Vagina (tissue), 2 donors: ENCODE data around the gene PGBD5. TPM values are rescaled to one million over a fixed set of nuclear protein-coding genes. Genes with fewer than 3 reads are reported as not detected.

ENCODE experiments used
- DNase-seq, 2 donors: peaks; one replicate each; pipeline ENCODE4 v3.0.0-alpha.2; 2017; ENCODE audit errors: extremely low spot score in 2 of 2
- H3K27ac ChIP-seq: fragments of 200-600 bp; sonication (generic); one replicate; pipeline ENCODE4 v1.5.1; 2019
- H3K27me3 ChIP-seq: fragments of 200-600 bp; sonication (generic); one replicate; pipeline ENCODE4 v1.5.1; 2019
- H3K36me3 ChIP-seq, 2 donors: fragments of 200-600 bp; sonication (generic); one replicate each; pipeline ENCODE4 v1.5.1; 2017 to 2019
- H3K4me1 ChIP-seq: fragments of 200-600 bp; sonication (generic); one replicate; pipeline ENCODE4 v1.5.1; 2019
- H3K4me3 ChIP-seq, 2 donors: fragments of 200-600 bp; sonication (generic); 1 replicate in 1 of 2; 2 replicates in 1 of 2; pipeline ENCODE4 v1.5.1; 2016 to 2019
- H3K9me3 ChIP-seq: fragments of 200-600 bp; sonication (generic); one replicate; pipeline ENCODE4 v1.5.1; 2019
- CTCF ChIP-seq, 3 experiments: fragments of 450-650 bp in 2 of 3; fragments of 200-600 bp in 1 of 3; sonication (generic) in 1 of 3; IDR thresholded peaks; one replicate each; pipeline ENCODE4 v1.5.1; 2017 to 2019; ENCODE audit warnings: antibody characterized with exemption in 3 of 3, mild to moderate bottlenecking in 2 of 3, moderate library complexity in 2 of 3
- POLR2A ChIP-seq, 2 donors: fragments of 450-650 bp; IDR thresholded peaks; one replicate each; pipeline ENCODE4 v1.6.1; 2017; ENCODE audit warnings: antibody characterized with exemption in 2 of 2, mild to moderate bottlenecking in 2 of 2, moderate library complexity in 2 of 2
- POLR2AphosphoS5 ChIP-seq, 2 donors: sonication (generic); formaldehyde crosslinking; IDR thresholded peaks; one replicate each; pipeline ENCODE4 v1.9.0; 2017; ENCODE audit warnings: antibody characterized with exemption in 2 of 2, mild to moderate bottlenecking in 2 of 2, low read depth in 1 of 2; ENCODE audit not compliant: insufficient read depth in 1 of 2
- intact Hi-C: fragments of 100-400 bp; cut with DNase I; formaldehyde crosslinking; loops from one replicate; pipeline ENCODE4 v1.15.1; 2023
- total RNA-seq: library from RNA; depleted of rRNA; stranded (reverse); fragments of >200 nt; gene quantifications from one replicate; pipeline ENCODE4 v1.2.3, GENCODE V29; 2016

The PGBD5 gene
- total RNA-seq, 1 donor from 2014 or later, result 0.98 TPM

GRCh38 chr1:230303822-230304221 lies 122.3 kb downstream of the PGBD5 start:
- intact Hi-C loops, result no loop called here
- H3K4me1 ChIP-seq, result peaks cover 7% of the 10 kb centered on the region
- H3K27me3 ChIP-seq, result no peaks in the 10 kb centered on the region
- TF ChIP-seq POLR2A (IDR thresholded peaks at IDR 0.05), result no peak
- TF ChIP-seq CTCF (IDR thresholded peaks at IDR 0.05), result no peak
- no peak for TF ChIP-seq POLR2AphosphoS5 (IDR thresholded peaks at IDR 0.05; ENCODE audit: insufficient read depth in 1 of 2, low read depth in 1 of 2)
- H3K4me3 ChIP-seq, result no peak overlapping the region
- H3K36me3 ChIP-seq, result no peaks in the 10 kb centered on the region
- H3K9me3 ChIP-seq, result no peaks in the 10 kb centered on the region
- H3K27ac ChIP-seq, result no peak overlapping the region
- no peak for DNase-seq

- Histone ChIP-seq H3K9me3 (no peaks in the 10 kb centered on the region), H3K27me3 (no peaks in the 10 kb centered on the region), H3K4me1 (peaks cover 7% of the 10 kb centered on the region), H3K27ac (no peak overlapping the region), H3K4me3 (no peak overlapping the region), H3K36me3 (no peaks in the 10 kb centered on the region)
- TF ChIP-seq POLR2AphosphoS5 (IDR thresholded peaks at IDR 0.05; ENCODE audit: insufficient read depth in 1 of 2, low read depth in 1 of 2), result no peak
- TF ChIP-seq POLR2A (IDR thresholded peaks at IDR 0.05), result no peak
- no peak for TF ChIP-seq CTCF (IDR thresholded peaks at IDR 0.05)
- no peak for DNase-seq
- intact Hi-C loops, result no loop called here
Observed at GRCh38 chr1:230303069-230303468, 123.1 kb downstream of the PGBD5 start.

DNA sequence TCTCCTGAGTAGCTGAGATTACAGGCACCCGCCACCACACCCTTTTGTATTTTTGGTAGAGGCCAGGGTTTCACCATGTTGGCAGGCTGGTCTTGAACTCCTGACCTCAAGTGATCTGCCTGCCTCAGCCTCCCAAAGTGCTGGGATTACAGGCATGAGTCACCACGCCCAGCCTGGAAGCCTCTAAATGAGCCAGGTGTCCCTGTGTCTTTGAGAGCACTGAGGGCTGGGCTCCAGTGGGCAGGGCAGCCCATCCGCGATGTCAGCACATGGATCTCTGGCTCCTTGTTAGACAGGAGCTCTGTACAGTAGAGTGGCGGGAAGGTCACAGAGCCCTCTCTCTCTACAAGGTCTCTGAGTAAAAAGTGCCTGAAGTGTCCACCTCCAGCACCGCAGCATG lies 124.3 kb downstream of the PGBD5 start:
- Histone ChIP-seq H3K4me1 (no peaks in the 10 kb centered on the region), H3K9me3 (no peaks in the 10 kb centered on the region), H3K4me3 (no peak overlapping the region), H3K27ac (no peak overlapping the region), H3K27me3 (no peaks in the 10 kb centered on the region), H3K36me3 (no peaks in the 10 kb centered on the region)
- TF ChIP-seq POLR2AphosphoS5 (IDR thresholded peaks at IDR 0.05; ENCODE audit: insufficient read depth in 1 of 2, low read depth in 1 of 2), result no peak
- TF ChIP-seq CTCF (IDR thresholded peaks at IDR 0.05), result no peak
- no peak for TF ChIP-seq POLR2A (IDR thresholded peaks at IDR 0.05)
- DNase-seq, result no peak
- intact Hi-C loops, result no loop called here

GRCh38 chr1:230301322-230301721 lies 124.8 kb downstream of the PGBD5 start:
- Histone ChIP-seq H3K4me3 (no peak overlapping the region), H3K36me3 (no peaks in the 10 kb centered on the region), H3K9me3 (no peaks in the 10 kb centered on the region), H3K27ac (no peak overlapping the region), H3K27me3 (no peaks in the 10 kb centered on the region), H3K4me1 (no peaks in the 10 kb centered on the region)
- intact Hi-C loops, result no loop called here
- no peak for DNase-seq
- TF ChIP-seq CTCF (IDR thresholded peaks at IDR 0.05) (no peak), POLR2A (IDR thresholded peaks at IDR 0.05) (no peak), POLR2AphosphoS5 (IDR thresholded peaks at IDR 0.05; ENCODE audit: insufficient read depth in 1 of 2, low read depth in 1 of 2) (no peak)

DNA sequence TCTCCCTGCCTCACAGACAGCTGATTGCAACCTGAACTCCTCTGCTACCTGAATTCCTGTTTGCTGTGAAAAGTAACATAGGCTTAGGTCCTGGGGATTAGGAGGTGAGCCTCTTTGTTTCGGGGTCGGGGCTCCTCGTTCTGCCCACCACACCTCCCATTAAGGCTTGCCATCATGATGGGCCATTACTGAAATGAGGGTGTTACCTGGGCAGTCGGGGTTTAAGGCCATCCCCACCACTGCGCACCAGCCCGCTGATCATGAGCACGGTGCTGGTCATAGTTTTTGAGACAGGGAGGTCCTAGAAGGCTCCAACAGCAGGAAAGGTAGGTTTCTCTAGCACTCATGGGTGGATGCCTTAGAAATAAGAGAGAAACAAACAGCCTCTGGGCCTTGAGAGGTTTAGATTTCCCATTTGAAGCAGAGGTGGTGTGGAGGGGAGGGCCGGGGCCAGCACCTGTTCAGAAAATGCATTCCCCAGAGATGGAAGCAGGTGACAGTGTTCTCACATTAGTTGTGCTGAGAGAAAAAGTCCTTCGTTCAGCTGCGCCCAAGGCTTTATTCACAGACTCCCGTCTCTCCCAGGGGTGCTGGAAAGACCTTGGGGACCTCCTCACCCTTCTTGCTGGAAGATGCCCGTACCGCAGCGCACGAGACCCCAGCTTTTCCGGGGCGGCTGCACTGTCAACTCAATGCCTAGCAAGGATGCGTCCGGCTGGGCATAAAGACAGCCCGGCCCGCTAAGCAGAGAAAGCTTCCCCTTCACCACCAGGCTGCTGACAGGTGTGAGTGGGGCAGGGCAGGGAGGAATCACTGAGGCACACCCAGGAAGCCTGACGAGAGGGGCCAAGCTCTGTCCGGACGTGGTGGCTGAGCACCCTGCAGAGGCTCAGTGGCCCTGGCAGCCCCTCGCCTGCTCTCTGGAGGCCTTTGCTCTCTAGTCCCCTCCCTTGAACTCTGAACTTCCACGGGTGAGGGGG lies 125.5 kb downstream of the PGBD5 start:
- TF ChIP-seq CTCF (IDR thresholded peaks at IDR 0.05), result no peak
- no peak for TF ChIP-seq POLR2A (IDR thresholded peaks at IDR 0.05)
- no peak for TF ChIP-seq POLR2AphosphoS5 (IDR thresholded peaks at IDR 0.05; ENCODE audit: insufficient read depth in 1 of 2, low read depth in 1 of 2)
- Histone ChIP-seq H3K36me3 (no peaks in the 10 kb centered on the region), H3K27me3 (no peaks in the 10 kb centered on the region), H3K4me1 (no peaks in the 10 kb centered on the region), H3K27ac (no peak overlapping the region), H3K9me3 (no peaks in the 10 kb centered on the region), H3K4me3 (no peak overlapping the region)
- DNase-seq, result no peak
- intact Hi-C loops, result no loop called here
